K562 (cell line): Measurements from ENCODE around the gene MLX. TPM values are rescaled to one million over a fixed set of nuclear protein-coding genes. Genes with fewer than 3 reads are reported as not detected.
A peak's percentile ranks its signal among the peaks of the same experiment; 100 is the strongest.

ENCODE experiments used
- CCNT2 ChIP-seq: IDR thresholded peaks from 2 replicates; pipeline ENCODE4 v1.6.1; 2011; ENCODE audit warnings: borderline replicate concordance, low read depth, mild to moderate bottlenecking, moderate library complexity, mixed read lengths, low read length; ENCODE audit not compliant: insufficient read length; ENCODE audit errors: extremely low read depth
- E2F3 ChIP-seq: fragments of 250-450 bp; sonication (Bioruptor Pico); IDR thresholded peaks from 2 replicates; pipeline ENCODE4 v1.4.0; 2020; ENCODE audit warnings: mild to moderate bottlenecking
- EGR1 ChIP-seq: fragments of 450-650 bp; conservative IDR thresholded peaks from 2 replicates; pipeline ENCODE4 v1.6.1; 2017; ENCODE audit warnings: mild to moderate bottlenecking
- HBP1 ChIP-seq: fragments of 450-650 bp; formaldehyde crosslinking; IDR thresholded peaks from 2 replicates; pipeline ENCODE4 v1.4.0; 2022; ENCODE audit warnings: missing genetic modification characterization
- HDAC2 ChIP-seq: fragments of 450-650 bp; IDR thresholded peaks from 2 replicates; pipeline ENCODE4 v1.6.1; 2016; ENCODE audit warnings: mild to moderate bottlenecking
- MCM5 ChIP-seq: fragments of 450-650 bp; IDR thresholded peaks from 2 replicates; pipeline ENCODE4 v1.6.1; 2016; ENCODE audit warnings: low read depth
- MTA1 ChIP-seq: fragments of 450-650 bp; IDR thresholded peaks from 2 replicates; pipeline ENCODE4 v1.6.1; 2017; ENCODE audit warnings: borderline replicate concordance
- NFYB ChIP-seq: IDR thresholded peaks from 2 replicates; pipeline ENCODE4 v1.6.1; 2011; ENCODE audit warnings: mild to moderate bottlenecking, moderate library complexity; ENCODE audit not compliant: insufficient read length; ENCODE audit errors: extremely low read depth
- NR4A1 ChIP-seq, 2 experiments: fragments of 250-450 bp in 1 of 2; fragments of 450-650 bp in 1 of 2; sonication (Bioruptor Pico) in 1 of 2; IDR thresholded peaks; 2 replicates each; pipeline versions ENCODE4 v1.4.0 to v1.6.1; 2016 to 2020; ENCODE audit warnings: mild to moderate bottlenecking in 2 of 2, missing compliant biosample characterization in 1 of 2, missing genetic modification characterization in 1 of 2, moderate library complexity in 1 of 2
- POLR2AphosphoS2 ChIP-seq: IDR thresholded peaks from 2 replicates; pipeline ENCODE4 v1.6.1; 2012; ENCODE audit warnings: low read length, improper control_type of control experiment
- POLR2AphosphoS5 ChIP-seq: IDR thresholded peaks from 2 replicates; pipeline ENCODE4 v1.6.1; 2011; ENCODE audit warnings: mild to moderate bottlenecking, low read depth, low read length, moderate library complexity; ENCODE audit not compliant: control insufficient read depth, insufficient read depth
- RFX7 ChIP-seq: fragments of 250-450 bp; sonication (Bioruptor Pico); IDR thresholded peaks from 2 replicates; pipeline ENCODE4 v1.5.1; 2021; ENCODE audit warnings: mild to moderate bottlenecking
- STAT5A ChIP-seq: IDR thresholded peaks from 2 replicates; pipeline ENCODE4 v1.6.1; 2012; ENCODE audit warnings: low read length, inconsistent platforms, borderline replicate concordance
- TAF1 ChIP-seq: IDR thresholded peaks from 2 replicates; pipeline ENCODE4 v1.6.1; 2011; ENCODE audit warnings: mild to moderate bottlenecking, low read length, moderate library complexity; ENCODE audit not compliant: insufficient read depth, control insufficient read depth, severe bottlenecking; ENCODE audit errors: extremely low read depth
- TBL1XR1 ChIP-seq, 2 experiments: IDR thresholded peaks; 2 replicates each; pipeline ENCODE4 v1.6.1; 2012; ENCODE audit warnings: improper control_type of control experiment in 2 of 2, low read length in 2 of 2, mild to moderate bottlenecking in 1 of 2
- TEAD1 ChIP-seq, 2 experiments: fragments of 450-650 bp in 1 of 2; sonication (generic) in 1 of 2; formaldehyde crosslinking; IDR thresholded peaks; 2 replicates each; pipeline versions ENCODE4 v1.4.0 to v1.8.0; 2020 to 2022; ENCODE audit warnings: mild to moderate bottlenecking in 2 of 2, missing genetic modification reagents in 1 of 2
- U2AF1 ChIP-seq: fragments of 200-400 bp; formaldehyde crosslinking; optimal IDR thresholded peaks from 2 replicates; pipeline ENCODE3; 2017; ENCODE audit warnings: mild to moderate bottlenecking, low read depth, low read length, moderate library complexity
- ZBTB26 ChIP-seq: fragments of 450-650 bp; formaldehyde crosslinking; IDR thresholded peaks from 2 replicates; pipeline ENCODE4 v1.4.0; 2022; ENCODE audit warnings: missing genetic modification characterization
- ZBTB34 ChIP-seq: fragments of 250-450 bp; sonication (Bioruptor Pico); IDR thresholded peaks from 2 replicates; pipeline ENCODE4 v1.8.0; 2021; ENCODE audit warnings: mild to moderate bottlenecking, moderate library complexity
- ZFPM2 ChIP-seq: fragments of 250-450 bp; sonication (Bioruptor Pico); IDR thresholded peaks from 2 replicates; pipeline ENCODE4 v1.5.1; 2022; ENCODE audit warnings: mild to moderate bottlenecking
- ZNF274 ChIP-seq: IDR thresholded peaks from 2 replicates; pipeline ENCODE4 v1.6.1; 2011; ENCODE audit warnings: low read depth, mild to moderate bottlenecking, low read length, moderate library complexity, borderline replicate concordance
- ZNF445 ChIP-seq: fragments of 250-450 bp; sonication (Bioruptor Pico); IDR thresholded peaks from 2 replicates; pipeline ENCODE4 v1.4.0; 2020; ENCODE audit warnings: low read depth, mild to moderate bottlenecking, moderate library complexity
- ZNF561 ChIP-seq: fragments of 450-650 bp; formaldehyde crosslinking; conservative IDR thresholded peaks from 2 replicates; pipeline ENCODE4 v1.4.0; 2020; ENCODE audit warnings: mild to moderate bottlenecking, moderate library complexity
- ZNF75A ChIP-seq: fragments of 450-650 bp; formaldehyde crosslinking; IDR thresholded peaks from 2 replicates; pipeline ENCODE4 v1.4.0; 2020; ENCODE audit warnings: mild to moderate bottlenecking
- ZNF830 ChIP-seq: fragments of 250-450 bp; sonication (Bioruptor Pico); IDR thresholded peaks from 2 replicates; pipeline ENCODE4 v1.5.0; 2021; ENCODE audit warnings: mild to moderate bottlenecking
- polyA plus RNA-seq, 8 experiments: library from polyadenylated mRNA; depleted of rRNA in 4 of 8; stranded (reverse) in 5 of 8; unstranded in 3 of 8; fragments of >200 nt; fragmentation: Nextera tagmentation in 2 of 8; fragmentation: Illumina TruSeq in 1 of 8; extraction: Ambion mirVana in 2 of 8; extraction: Trizol in 1 of 8; gene quantifications; 2 replicates each; pipeline versions ENCODE4 v1.2.1 to v1.2.3, GENCODE V29; 2011 to 2014; ENCODE audit warnings: inconsistent platforms in 1 of 8, missing spikeins in 1 of 8
- total RNA-seq, 7 experiments: library from RNA; depleted of rRNA in 6 of 7; stranded (reverse); fragments of >200 nt in 6 of 7; fragmentation: Illumina TruSeq in 2 of 7; extraction: Trizol in 2 of 7; gene quantifications; 2 replicates each; pipeline versions ENCODE4 v1.2.1 to v1.2.3, GENCODE V29; 2011 to 2021; ENCODE audit warnings: low replicate concordance in 1 of 7

MLX gene
- total and polyA plus RNA-seq, 9 of the 15 experiments (the other 6 are each of a cell fraction or from before 2014, with no cell fraction given) = 42.9 to 100 (median 58.9) TPM

GRCh38 chr17:42531455-42532354 is 35.2 kb upstream of the MLX start (continued):
- TF ChIP-seq ZBTB26 (no peak), NFYB (no peak), POLR2AphosphoS2 (no peak), TEAD1 (CRISPR knock-in tag; IDR thresholded peaks at IDR 0.05) (0 out of 4 replicates have a peak, but pooled peaks of 1 of the 2 experiments have one; percentile 43), ZNF274 (no peak), ZFPM2 (CRISPR knock-in tag) (no peak), TAF1 (peak; percentile 28), POLR2AphosphoS5 (0 out of 2 replicates have a peak, but pooled peaks have one; percentile 23), RFX7 (no peak), EGR1 (no peak), STAT5A (no peak), MTA1 (peak; percentile 58), NR4A1 (CRISPR knock-in tag; IDR thresholded peaks at IDR 0.05) (no peak), NR4A1 (tag; IDR thresholded peaks at IDR 0.05) (peak; percentile 54; the same call in 1 of the 2 replicates), CCNT2 (peak; percentile 82), TBL1XR1 (IDR thresholded peaks at IDR 0.05; ENCODE audit: low read length in 2 of 2) (no peak), HDAC2 (peak; percentile 81), ZBTB34 (no peak), ZNF75A (CRISPR knock-in tag) (no peak), E2F3 (CRISPR knock-in tag) (no peak), ZNF561 (CRISPR knock-in tag) (no peak), MCM5 (no peak), ZNF445 (CRISPR knock-in tag) (no peak), ZNF830 (CRISPR knock-in tag) (no peak), U2AF1 (no peak), HBP1 (CRISPR knock-in tag) (no peak)
